Osteoblast (primary cell): ENCODE results near the gene TPSG1. TPM values are rescaled to one million over a fixed set of nuclear protein-coding genes. Genes with fewer than 3 reads are reported as not detected.

Experiments used
- DNase-seq: peaks from one replicate; pipeline ENCODE4 v3.0.0; 2011; ENCODE audit warnings: low spot score, mixed read lengths; ENCODE audit not compliant: insufficient read length; ENCODE audit errors: missing footprints
- H2AFZ ChIP-seq: 2 replicates; pipeline ENCODE4 v1.6.0; 2011; ENCODE audit warnings: mild to moderate bottlenecking, low read length
- H3K27ac ChIP-seq: 2 replicates; pipeline ENCODE4 v1.5.1; 2011; ENCODE audit warnings: mild to moderate bottlenecking, low read depth, low read length, moderate library complexity
- H3K27me3 ChIP-seq: 2 replicates; pipeline ENCODE4 v1.6.0; 2012; ENCODE audit warnings: mild to moderate bottlenecking, control low read depth, inconsistent platforms, low read length, moderate library complexity; ENCODE audit not compliant: insufficient read depth
- H3K36me3 ChIP-seq: 2 replicates; pipeline ENCODE4 v1.5.1; 2011; ENCODE audit warnings: mild to moderate bottlenecking, low read length, control low read depth, moderate library complexity; ENCODE audit not compliant: insufficient read depth
- H3K4me1 ChIP-seq: 2 replicates; pipeline ENCODE4 v1.5.1; 2011; ENCODE audit warnings: mild to moderate bottlenecking, low read length, control low read depth, moderate library complexity; ENCODE audit not compliant: insufficient read depth
- H3K4me2 ChIP-seq: 2 replicates; pipeline ENCODE4 v1.6.0; 2011; ENCODE audit warnings: mild to moderate bottlenecking, low read length; ENCODE audit not compliant: insufficient read depth
- H3K4me3 ChIP-seq: fragments of 200-600 bp; sonication (generic); 3 replicates; pipeline ENCODE4 v1.5.1; 2012; ENCODE audit warnings: mild to moderate bottlenecking, low read length, inconsistent platforms; ENCODE audit not compliant: insufficient read depth
- H3K79me2 ChIP-seq: 2 replicates; pipeline ENCODE4 v1.6.0; 2012; ENCODE audit warnings: mild to moderate bottlenecking, low read length, control low read depth, inconsistent platforms; ENCODE audit not compliant: insufficient read depth
- H3K9me3 ChIP-seq: 2 replicates; pipeline ENCODE4 v1.5.1; 2011; ENCODE audit warnings: low read depth, low read length, control low read depth
- H4K20me1 ChIP-seq: 2 replicates; pipeline ENCODE4 v1.6.0; 2012; ENCODE audit warnings: mild to moderate bottlenecking, low read length, control low read depth; ENCODE audit not compliant: insufficient read depth
- total RNA-seq: library from RNA; depleted of rRNA; stranded (reverse); fragments of >200 nt; gene quantifications from 2 replicates; pipeline ENCODE4 v1.2.3, GENCODE V29; 2012
- TF ChIP-seq, protein P1 (sequence below): IDR thresholded peaks from 2 replicates; pipeline ENCODE4 v1.5.1; 2011; ENCODE audit warnings: mild to moderate bottlenecking, low read depth, low read length, moderate library complexity; ENCODE audit errors: extremely low read depth

Gene TPSG1
- total RNA-seq, 1 donor: not detected

DNA sequence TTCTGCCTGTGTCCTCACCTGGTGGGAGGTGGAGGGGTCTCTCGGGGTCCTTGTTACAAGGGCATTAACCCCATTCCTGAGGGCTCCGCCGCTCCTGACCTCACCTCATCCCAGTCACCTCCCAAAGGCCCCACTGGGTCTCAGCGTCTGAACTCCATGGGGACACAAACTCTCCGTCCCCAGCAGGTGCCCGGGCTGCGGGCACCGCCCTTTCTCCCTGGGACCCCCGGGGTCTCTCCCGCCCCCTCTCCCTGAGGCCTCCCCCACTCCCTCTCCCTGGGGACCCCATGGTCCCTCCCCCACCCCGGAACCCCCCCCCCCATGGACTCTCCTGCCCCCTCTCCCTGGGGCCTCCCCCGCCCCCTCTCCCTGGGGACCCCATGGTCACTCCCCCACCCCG is 47.3 kb downstream of the TPSG1 start:
- Histone ChIP-seq H3K4me2 (no peak overlapping the region), H3K9me3 (no peaks in the 10 kb centered on the region), H3K4me3 (no peak overlapping the region), H3K27ac (no peak overlapping the region), H3K79me2 (no peaks in the 10 kb centered on the region), H3K4me1 (peaks cover 11% of the 10 kb centered on the region), H4K20me1 (no peaks in the 10 kb centered on the region), H2AFZ (no peak overlapping the region), H3K36me3 (no peaks in the 10 kb centered on the region), H3K27me3 (no peaks in the 10 kb centered on the region)
- TF ChIP-seq, protein P1, sequence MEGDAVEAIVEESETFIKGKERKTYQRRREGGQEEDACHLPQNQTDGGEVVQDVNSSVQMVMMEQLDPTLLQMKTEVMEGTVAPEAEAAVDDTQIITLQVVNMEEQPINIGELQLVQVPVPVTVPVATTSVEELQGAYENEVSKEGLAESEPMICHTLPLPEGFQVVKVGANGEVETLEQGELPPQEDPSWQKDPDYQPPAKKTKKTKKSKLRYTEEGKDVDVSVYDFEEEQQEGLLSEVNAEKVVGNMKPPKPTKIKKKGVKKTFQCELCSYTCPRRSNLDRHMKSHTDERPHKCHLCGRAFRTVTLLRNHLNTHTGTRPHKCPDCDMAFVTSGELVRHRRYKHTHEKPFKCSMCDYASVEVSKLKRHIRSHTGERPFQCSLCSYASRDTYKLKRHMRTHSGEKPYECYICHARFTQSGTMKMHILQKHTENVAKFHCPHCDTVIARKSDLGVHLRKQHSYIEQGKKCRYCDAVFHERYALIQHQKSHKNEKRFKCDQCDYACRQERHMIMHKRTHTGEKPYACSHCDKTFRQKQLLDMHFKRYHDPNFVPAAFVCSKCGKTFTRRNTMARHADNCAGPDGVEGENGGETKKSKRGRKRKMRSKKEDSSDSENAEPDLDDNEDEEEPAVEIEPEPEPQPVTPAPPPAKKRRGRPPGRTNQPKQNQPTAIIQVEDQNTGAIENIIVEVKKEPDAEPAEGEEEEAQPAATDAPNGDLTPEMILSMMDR: no peak
- no peak for DNase-seq

DNA sequence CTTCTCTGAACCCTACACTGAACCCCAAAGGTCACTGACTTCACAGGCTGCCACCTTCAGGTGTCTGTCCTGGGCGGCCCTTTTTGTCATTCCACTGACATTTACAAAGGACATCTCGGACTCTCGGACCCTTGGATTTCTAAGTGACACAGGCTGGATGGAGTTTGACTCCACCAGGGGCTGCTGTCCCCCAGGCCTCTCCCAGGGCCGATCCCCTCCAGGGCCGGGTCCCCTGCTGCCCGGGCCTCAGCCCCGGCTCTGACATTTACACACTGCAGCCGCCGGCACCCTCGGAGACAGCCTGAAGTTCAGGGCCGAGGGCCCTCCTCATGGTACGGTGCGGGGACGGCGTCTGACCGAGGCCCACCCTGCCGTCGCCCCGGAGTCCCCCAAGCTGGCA is 48.0 kb downstream of the TPSG1 start:
- Histone ChIP-seq H3K79me2 (no peaks in the 10 kb centered on the region), H3K27ac (no peak overlapping the region), H3K27me3 (no peaks in the 10 kb centered on the region), H3K4me2 (no peak overlapping the region), H4K20me1 (no peaks in the 10 kb centered on the region), H2AFZ (no peak overlapping the region), H3K9me3 (no peaks in the 10 kb centered on the region), H3K4me3 (no peak overlapping the region), H3K4me1 (peaks cover 5% of the 10 kb centered on the region), H3K36me3 (no peaks in the 10 kb centered on the region)
- no peak for DNase-seq
- TF ChIP-seq, protein P1: no peak

DNA sequence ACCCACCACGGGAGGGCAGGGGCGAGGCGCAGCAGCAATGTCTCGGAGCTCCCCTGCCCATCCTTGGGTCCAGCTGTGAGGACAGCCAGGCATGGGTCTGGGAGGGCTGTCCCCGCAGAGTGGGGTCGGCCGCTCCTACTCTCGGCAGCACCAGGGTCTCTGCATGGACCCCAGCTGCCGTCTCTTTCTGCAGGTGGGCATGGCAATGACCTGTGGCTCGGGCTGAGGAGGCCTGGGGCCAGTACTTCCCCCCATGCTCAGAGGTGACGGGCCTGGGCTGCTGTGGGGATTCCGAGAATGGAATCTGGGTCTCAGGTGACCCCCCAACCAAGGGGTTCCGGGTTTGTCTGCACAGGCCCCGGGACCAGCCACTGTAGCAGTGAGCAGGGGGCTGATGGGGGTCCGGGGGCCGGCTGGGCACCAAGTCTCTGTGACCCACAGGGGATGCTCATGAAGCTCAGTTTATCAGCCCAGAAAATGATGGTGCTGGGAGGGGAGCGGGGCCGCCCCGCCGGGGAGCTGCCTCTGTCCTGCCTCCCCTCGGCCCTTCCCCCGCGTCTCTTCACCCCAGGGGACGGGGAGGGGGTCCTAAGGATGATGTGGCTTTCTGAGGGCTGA is 48.7 kb downstream of the TPSG1 start:
- Histone ChIP-seq H3K9me3 (no peaks in the 10 kb centered on the region), H3K27ac (no peak overlapping the region), H3K4me2 (no peak overlapping the region), H3K4me1 (no peaks in the 10 kb centered on the region), H3K36me3 (no peaks in the 10 kb centered on the region), H3K27me3 (no peaks in the 10 kb centered on the region), H3K4me3 (no peak overlapping the region), H3K79me2 (no peaks in the 10 kb centered on the region), H2AFZ (no peak overlapping the region), H4K20me1 (no peaks in the 10 kb centered on the region)
- DNase-seq: no peak
- TF ChIP-seq, protein P1: no peak

DNA sequence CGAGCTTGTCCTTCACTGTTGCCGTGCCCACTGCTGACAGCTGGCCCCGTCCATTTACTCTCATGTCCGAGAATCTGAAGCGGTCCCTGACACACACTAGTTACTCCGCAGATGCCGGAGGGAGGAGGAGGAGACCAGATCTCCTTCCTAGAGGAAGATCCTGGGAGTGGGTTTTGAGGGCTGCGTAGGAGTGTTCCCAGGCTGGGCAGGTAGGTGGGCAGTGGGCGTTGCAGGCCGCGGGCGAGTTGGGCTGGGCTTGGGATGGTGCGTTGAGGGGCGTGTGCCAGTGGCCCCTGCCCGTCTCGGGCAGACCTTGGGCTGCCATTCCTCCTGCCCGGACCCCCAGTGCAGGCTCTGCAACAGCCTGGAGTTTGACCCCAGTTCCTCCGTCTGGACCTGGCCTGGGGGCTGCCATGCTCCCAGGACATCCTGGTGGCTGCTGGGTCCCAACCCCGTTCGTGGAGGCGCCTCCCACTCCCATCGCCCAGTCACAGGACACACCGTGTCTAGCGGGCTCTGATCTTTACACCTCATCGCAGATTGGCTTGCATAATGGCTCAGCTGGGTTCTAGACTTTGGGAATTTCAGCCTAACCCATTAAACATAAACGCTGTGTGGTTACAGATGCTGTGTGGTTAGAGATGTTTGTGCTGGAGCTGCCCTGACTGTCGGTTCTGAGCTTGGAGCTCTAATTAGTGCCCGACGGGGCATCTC is 49.3 kb downstream of the TPSG1 start:
- H3K27me3 ChIP-seq: no peaks in the 10 kb centered on the region
- H3K36me3 ChIP-seq: no peaks in the 10 kb centered on the region
- no peak overlapping the region for H2AFZ ChIP-seq
- H3K4me2 ChIP-seq: no peak overlapping the region
- H3K4me3 ChIP-seq: no peak overlapping the region
- no peak for DNase-seq
- no peaks in the 10 kb centered on the region for H3K4me1 ChIP-seq
- H3K9me3 ChIP-seq: no peaks in the 10 kb centered on the region
- no peaks in the 10 kb centered on the region for H4K20me1 ChIP-seq
- H3K27ac ChIP-seq: no peak overlapping the region
- TF ChIP-seq, protein P1: no peak
- H3K79me2 ChIP-seq: no peaks in the 10 kb centered on the region
